ENCODE data around the gene ENOX2. TPM values are rescaled to one million over a fixed set of nuclear protein-coding genes. Genes with fewer than 3 reads are reported as not detected.

Gene ENOX2
- total RNA-seq, 1 experiment from 2014 or later: 4.0 TPM

GRCh38 chrX:130592204-130592603 is 310.8 kb downstream of the ENOX2 start:
- Histone ChIP-seq H3K4me3 (no peak overlapping the region), H3K9me3 (no peaks in the 10 kb centered on the region), H3K27me3 (no peaks in the 10 kb centered on the region), H3K36me3 (no peaks in the 10 kb centered on the region)
- no peak for DNase-seq

GRCh38 chrX:130578906-130579305 is 324.1 kb downstream of the ENOX2 start:
- no peak for DNase-seq
- Histone ChIP-seq H3K9me3 (no peaks in the 10 kb centered on the region), H3K27me3 (no peaks in the 10 kb centered on the region), H3K4me3 (no peak overlapping the region), H3K36me3 (no peaks in the 10 kb centered on the region)

- no peaks in the 10 kb centered on the region for H3K27me3 ChIP-seq
- H3K36me3 ChIP-seq: no peaks in the 10 kb centered on the region
- H3K9me3 ChIP-seq: no peaks in the 10 kb centered on the region
- no peak for DNase-seq
- no peak overlapping the region for H3K4me3 ChIP-seq
Measured at GRCh38 chrX:130577431-130577830, 325.6 kb downstream of the ENOX2 start.

GRCh38 chrX:130575831-130576389 is 327.1 kb downstream of the ENOX2 start:
- DNase-seq: peak; percentile 3
- H3K27me3 ChIP-seq: no peaks in the 10 kb centered on the region
- H3K36me3 ChIP-seq: no peaks in the 10 kb centered on the region
- no peaks in the 10 kb centered on the region for H3K9me3 ChIP-seq
- H3K4me3 ChIP-seq: no peak overlapping the region

Other genes with a start within 250 kb of the ENOX2 start
- not detected in 2 replicates for gene ARHGAP36, start 155.1 kb upstream of the ENOX2 start, total RNA-seq (2014; rRNA removed; shearing (Covaris generic); ENCODE audit: low replicate concordance)